GM23338 (cell line): Measurements from ENCODE around the gene PRPS2. TPM values are rescaled to one million over a fixed set of nuclear protein-coding genes. Genes with fewer than 3 reads are reported as not detected.

Source experiments
- ATAC-seq: fragments of 200-7000 bp; cut with Tn5 transposase; 3 replicates; pipeline ENCODE4 v1.9.1; 2020
- DNase-seq: peaks from one replicate; pipeline ENCODE4 v3.0.0-alpha.2; 2015; ENCODE audit warnings: low spot score
- H2AFZ ChIP-seq: fragments of 200-600 bp; sonication (generic); 2 replicates; pipeline ENCODE4 v1.8.0; 2016; ENCODE audit warnings: antibody characterized with exemption, mild to moderate bottlenecking, moderate library complexity
- H3F3A ChIP-seq: fragments of 200-600 bp; sonication (generic); replicated peaks from 2 replicates; pipeline ENCODE4 v1.8.0; 2017; ENCODE audit warnings: antibody characterized with exemption, mixed run types, low read depth
- H3K27ac ChIP-seq: fragments of 200-600 bp; sonication (generic); 2 replicates; pipeline ENCODE4 v1.6.1; 2016; ENCODE audit warnings: low read depth
- H3K27me3 ChIP-seq: fragments of 200-600 bp; sonication (generic); 2 replicates; pipeline ENCODE4 v1.8.0; 2016; ENCODE audit warnings: mild to moderate bottlenecking, mixed run types, moderate library complexity; ENCODE audit not compliant: insufficient read depth
- H3K36me3 ChIP-seq: fragments of 200-600 bp; sonication (generic); 2 replicates; pipeline ENCODE4 v1.8.0; 2016; ENCODE audit warnings: mild to moderate bottlenecking; ENCODE audit not compliant: insufficient read depth
- H3K4me1 ChIP-seq: fragments of 200-600 bp; sonication (generic); 2 replicates; pipeline ENCODE4 v1.8.0; 2016; ENCODE audit warnings: mild to moderate bottlenecking, moderate library complexity; ENCODE audit not compliant: insufficient read depth
- H3K4me2 ChIP-seq: fragments of 200-600 bp; sonication (generic); 2 replicates; pipeline ENCODE4 v1.7.1; 2017; ENCODE audit warnings: mixed run types
- H3K4me3 ChIP-seq: fragments of 200-600 bp; sonication (generic); 2 replicates; pipeline ENCODE4 v1.6.1; 2016; ENCODE audit warnings: mixed run types
- H3K79me2 ChIP-seq: fragments of 200-600 bp; sonication (generic); replicated peaks from 2 replicates; pipeline ENCODE4 v1.8.0; 2017; ENCODE audit warnings: mild to moderate bottlenecking; ENCODE audit not compliant: insufficient read depth
- H3K9me2 ChIP-seq: fragments of 200-600 bp; sonication (generic); 2 replicates; pipeline ENCODE4 v1.8.0; 2017; ENCODE audit not compliant: insufficient read depth
- H4K20me1 ChIP-seq: fragments of 200-600 bp; sonication (generic); replicated peaks from 2 replicates; pipeline ENCODE4 v1.8.0; 2017; ENCODE audit warnings: mild to moderate bottlenecking; ENCODE audit not compliant: insufficient read depth
- H3K27ac Mint-ChIP-seq: 2 replicates; pipeline ENCODE4 v1.8.0; 2020; ENCODE audit warnings: inconsistent platforms, mild to moderate bottlenecking, moderate library complexity, mixed read lengths
- H3K27me3 Mint-ChIP-seq: 3 replicates; pipeline ENCODE4 v1.8.0; 2022; ENCODE audit warnings: low read depth, mild to moderate bottlenecking, moderate library complexity, mixed read lengths, inconsistent platforms; ENCODE audit not compliant: insufficient read depth, poor library complexity
- H3K36me3 Mint-ChIP-seq: 3 replicates; pipeline ENCODE4 v1.8.0; 2021; ENCODE audit warnings: low read depth, mild to moderate bottlenecking, inconsistent platforms, moderate library complexity, mixed read lengths
- H3K4me1 Mint-ChIP-seq: 3 replicates; pipeline ENCODE4 v1.8.0; 2020; ENCODE audit warnings: mild to moderate bottlenecking, inconsistent platforms, mixed read lengths
- H3K4me3 Mint-ChIP-seq: 3 replicates; pipeline ENCODE4 v1.8.0; 2021; ENCODE audit warnings: moderate library complexity, mild to moderate bottlenecking, inconsistent platforms, mixed read lengths
- H3K9me3 Mint-ChIP-seq: 3 replicates; pipeline ENCODE4 v1.8.0; 2020; ENCODE audit warnings: moderate library complexity, mild to moderate bottlenecking, inconsistent platforms, mixed read lengths
- CREB1 ChIP-seq: fragments of 250-450 bp; sonication (Bioruptor Pico); IDR thresholded peaks from 2 replicates; pipeline ENCODE4 v1.5.0; 2020; ENCODE audit warnings: low read depth, mild to moderate bottlenecking, moderate library complexity
- CTCF ChIP-seq, 2 experiments: fragments of 200-600 bp in 1 of 2; sonication (generic) in 1 of 2; conservative IDR thresholded peaks; 2 replicates each; pipeline versions ENCODE4 v1.5.1 to v1.6.1; 2016 to 2017; ENCODE audit warnings: antibody characterized with exemption in 2 of 2, low read depth in 2 of 2, mild to moderate bottlenecking in 2 of 2, moderate library complexity in 1 of 2
- ETS1 ChIP-seq: IDR thresholded peaks from 2 replicates; pipeline ENCODE4 v1.6.1; 2016; ENCODE audit warnings: antibody characterized with exemption
- EZH2 ChIP-seq: fragments of 200-600 bp; sonication (generic); IDR thresholded peaks from one replicate; pipeline ENCODE4 v1.8.0; 2017; ENCODE audit warnings: antibody characterized with exemption, mild to moderate bottlenecking, low read depth; ENCODE audit not compliant: unreplicated experiment
- EZH2phosphoT487 ChIP-seq: fragments of 200-600 bp; sonication (generic); IDR thresholded peaks from one replicate; pipeline ENCODE4 v1.8.1; 2018; ENCODE audit warnings: antibody characterized with exemption; ENCODE audit not compliant: unreplicated experiment
- JUNB ChIP-seq: IDR thresholded peaks from one replicate; pipeline ENCODE4 v1.6.1; 2016; ENCODE audit warnings: antibody characterized with exemption; ENCODE audit not compliant: unreplicated experiment
- POLR2AphosphoS5 ChIP-seq: IDR thresholded peaks from 2 replicates; pipeline ENCODE4 v1.6.1; 2016; ENCODE audit warnings: antibody characterized with exemption, low read depth
- STAT1 ChIP-seq: IDR thresholded peaks from one replicate; pipeline ENCODE4 v1.6.1; 2016; ENCODE audit warnings: antibody characterized with exemption; ENCODE audit not compliant: unreplicated experiment
- ZNF114 ChIP-seq: fragments of 250-450 bp; sonication (Bioruptor Pico); IDR thresholded peaks from 2 replicates; pipeline ENCODE4 v1.5.0; 2020; ENCODE audit warnings: mild to moderate bottlenecking, moderate library complexity
- ZNF331 ChIP-seq: fragments of 250-450 bp; sonication (Bioruptor Pico); IDR thresholded peaks from 2 replicates; pipeline ENCODE4 v1.5.0; 2020; ENCODE audit warnings: low read depth, mild to moderate bottlenecking, moderate library complexity
- ZNF462 ChIP-seq: fragments of 250-450 bp; sonication (Bioruptor Pico); IDR thresholded peaks from 2 replicates; pipeline ENCODE4 v1.5.0; 2020; ENCODE audit warnings: mild to moderate bottlenecking, moderate library complexity
- polyA plus RNA-seq: library from polyadenylated mRNA; unstranded; fragments of >200 nt; fragmentation: Nextera tagmentation; extraction: Ambion mirVana; gene quantifications from 2 replicates; pipeline ENCODE4 v1.2.1, GENCODE V29; 2016
- total RNA-seq: library from RNA; depleted of rRNA; stranded (reverse); fragments of >200 nt; shearing (Covaris generic); gene quantifications from 2 replicates; pipeline ENCODE4 v1.2.3, GENCODE V29; 2014

The PRPS2 gene
- total and polyA plus RNA-seq, 2 experiments from 2014 or later: 46.4 to 49.3 TPM

GRCh38 chrX:12865359-12865758 lies 74.1 kb downstream of the PRPS2 start (continued):
- TF ChIP-seq ETS1 (no peak), ZNF331 (no peak), ZNF114 (CRISPR knock-in tag) (no peak), CREB1 (CRISPR knock-in tag) (no peak), CTCF (conservative IDR thresholded peaks at IDR 0.05; ENCODE audit: low read depth in 2 of 2) (no peak), STAT1 (no peak), EZH2phosphoT487 (no peak), POLR2AphosphoS5 (no peak)

- Mint-ChIP-seq H3K4me1 (peaks cover 8% of the 10 kb centered on the region; the same call in 2 of the 3 replicates), H3K4me3 (no peak within 1 kb of the TSS), H3K36me3 (no peaks in the 10 kb centered on the region), H3K27ac (no peak within 1 kb of the TSS), H3K9me3 (peaks cover 29% of the 10 kb centered on the region; the same call in 2 of the 3 replicates), H3K27me3 (peaks cover 2% of the 10 kb centered on the region)
- TF ChIP-seq EZH2: no peak
- TF ChIP-seq ZNF114 (CRISPR knock-in tag): no peak
- TF ChIP-seq JUNB: no peak
- TF ChIP-seq ZNF462 (CRISPR knock-in tag): no peak
- no peak for TF ChIP-seq ZNF331
- no peaks in the 10 kb centered on the region for H3K27me3 ChIP-seq
- DNase-seq (no peak), ATAC-seq (no peak)
- H2AFZ ChIP-seq: no peak within 1 kb of the TSS
- H3F3A ChIP-seq: no peaks in the 10 kb centered on the region
- no peak within 1 kb of the TSS for H3K27ac ChIP-seq
- no peak within 1 kb of the TSS for H3K4me2 ChIP-seq
- no peaks in the 10 kb centered on the region for H3K79me2 ChIP-seq
- no peak within 1 kb of the TSS for H3K4me3 ChIP-seq
- no peaks in the 10 kb centered on the region for H3K4me1 ChIP-seq
- H3K9me2 ChIP-seq: no peaks in the 10 kb centered on the region
- H3K36me3 ChIP-seq: no peaks in the 10 kb centered on the region
- no peaks in the 10 kb centered on the region for H4K20me1 ChIP-seq
These were observed 75.5 kb downstream of the PRPS2 start, which contains the start of gene TLR7 for GRCh38 chrX:12866451-12867377. Gene TLR7 (plus strand): TSS chrX:12867072. CDS start chrX:12867579, 507 bp downstream.
